ENCODE results near the gene AK1. TPM values are rescaled to one million over a fixed set of nuclear protein-coding genes. Genes with fewer than 3 reads are reported as not detected.
A peak's percentile ranks its signal among the peaks of the same experiment; 100 is the strongest.

Gene AK1
- total and polyA plus RNA-seq, 2 of the 13 experiments (the other 11 are each of a cell fraction or from before 2014, with no cell fraction given), result 19.1 to 32.8 TPM

DNA sequence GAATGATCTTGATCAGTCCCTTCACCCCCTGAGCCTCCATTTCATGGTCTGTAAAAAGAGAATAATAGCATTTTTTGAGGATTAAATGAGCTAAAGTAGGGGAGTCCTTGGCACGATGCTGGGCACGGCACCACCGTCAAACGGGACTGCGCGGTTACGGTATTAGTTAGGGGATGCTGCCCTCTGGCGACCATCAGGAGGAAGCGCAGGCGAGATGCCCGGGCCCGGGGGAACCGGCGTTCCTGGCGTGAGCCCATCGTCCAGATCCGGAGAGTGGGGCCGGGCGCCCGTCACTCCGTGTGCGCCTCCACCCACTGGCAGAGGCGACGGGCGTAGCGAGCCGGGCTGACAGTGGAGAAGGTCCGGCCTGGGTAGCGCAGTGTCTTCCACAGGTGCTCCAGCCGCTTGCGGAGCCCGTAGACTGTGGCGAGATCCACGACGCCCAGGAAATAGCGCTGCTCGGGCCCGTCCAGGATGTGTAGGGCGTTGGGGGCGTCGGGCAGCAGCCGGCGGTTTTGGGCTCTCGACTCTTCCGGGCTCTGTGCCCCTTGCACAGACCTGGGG, 44.2 kb upstream of the AK1 start (continued):
- TF ChIP-seq, protein P1, sequence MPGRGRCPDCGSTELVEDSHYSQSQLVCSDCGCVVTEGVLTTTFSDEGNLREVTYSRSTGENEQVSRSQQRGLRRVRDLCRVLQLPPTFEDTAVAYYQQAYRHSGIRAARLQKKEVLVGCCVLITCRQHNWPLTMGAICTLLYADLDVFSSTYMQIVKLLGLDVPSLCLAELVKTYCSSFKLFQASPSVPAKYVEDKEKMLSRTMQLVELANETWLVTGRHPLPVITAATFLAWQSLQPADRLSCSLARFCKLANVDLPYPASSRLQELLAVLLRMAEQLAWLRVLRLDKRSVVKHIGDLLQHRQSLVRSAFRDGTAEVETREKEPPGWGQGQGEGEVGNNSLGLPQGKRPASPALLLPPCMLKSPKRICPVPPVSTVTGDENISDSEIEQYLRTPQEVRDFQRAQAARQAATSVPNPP (CRISPR knock-in tag; IDR thresholded peaks at IDR 0.05), result no peak
- TF ChIP-seq GABPB1 (CRISPR knock-in tag; IDR thresholded peaks at IDR 0.05) (peak; percentile 44; the same call in 1 of the 2 replicates), ZMYM3 (CRISPR knock-in tag; IDR thresholded peaks at IDR 0.05) (0 out of 2 replicates have a peak, but pooled peaks have one; percentile 56), GABPA (IDR thresholded peaks at IDR 0.05; ENCODE audit: low read depth, low read length) (no peak), GABPA (CRISPR knock-in tag; IDR thresholded peaks at IDR 0.05; ENCODE audit: low read depth) (no peak), FOXA1 (IDR thresholded peaks at IDR 0.05) (no peak), FOXA1 (CRISPR knock-in tag; IDR thresholded peaks at IDR 0.05) (no peak), ZNF782 (CRISPR knock-in tag; IDR thresholded peaks at IDR 0.05; ENCODE audit: borderline replicate concordance) (0 out of 2 replicates have a peak, but pooled peaks have one; percentile 37), YEATS2 (CRISPR knock-in tag; IDR thresholded peaks at IDR 0.05; ENCODE audit: borderline replicate concordance) (peak; percentile 15; the same call in 1 of the 2 replicates), SMARCC2 (IDR thresholded peaks at IDR 0.05) (no peak), ZNF761 (CRISPR knock-in tag; conservative IDR thresholded peaks at IDR 0.05) (no peak), HNRNPL (IDR thresholded peaks at IDR 0.05; ENCODE audit: low read depth, low read length) (0 out of 2 replicates have a peak, but pooled peaks have one; percentile 18), ZNF143 (CRISPR knock-in tag; IDR thresholded peaks at IDR 0.05) (peak; percentile 39; the same call in 1 of the 2 replicates), ZFY (CRISPR knock-in tag; IDR thresholded peaks at IDR 0.05) (0 out of 2 replicates have a peak, but pooled peaks have one; percentile 23), ZNF749 (CRISPR knock-in tag; IDR thresholded peaks at IDR 0.05; ENCODE audit: borderline replicate concordance) (0 out of 2 replicates have a peak, but pooled peaks have one; percentile 31), ZNF292 (CRISPR knock-in tag; IDR thresholded peaks at IDR 0.05; ENCODE audit: borderline replicate concordance, low read depth) (no peak), TAF15 (IDR thresholded peaks at IDR 0.05; ENCODE audit: low read depth, low read length, poor library complexity, severe bottlenecking) (no peak), MXI1 (IDR thresholded peaks at IDR 0.05; ENCODE audit: borderline replicate concordance, low read depth, low read length) (peak; percentile 37; the same call in 1 of the 3 replicates), SOX5 (CRISPR knock-in tag; IDR thresholded peaks at IDR 0.05; ENCODE audit: borderline replicate concordance) (no peak), MYC (CRISPR knock-in tag; IDR thresholded peaks at IDR 0.05; ENCODE audit: borderline replicate concordance) (no peak; the same call in 1 of the 2 replicates), ZNF501 (CRISPR knock-in tag; IDR thresholded peaks at IDR 0.05) (peak; percentile 39; the same call in 1 of the 2 replicates), ZNF790 (CRISPR knock-in tag; IDR thresholded peaks at IDR 0.05; ENCODE audit: borderline replicate concordance) (no peak), ZSCAN29 (CRISPR knock-in tag; conservative IDR thresholded peaks at IDR 0.05) (no peak), ZNF44 (CRISPR knock-in tag; IDR thresholded peaks at IDR 0.05) (0 out of 2 replicates have a peak, but pooled peaks have one; percentile 35), CBFB (CRISPR knock-in tag; IDR thresholded peaks at IDR 0.05) (peak; percentile 35; the same call in 1 of the 2 replicates)
- TF ChIP-seq, protein P2, sequence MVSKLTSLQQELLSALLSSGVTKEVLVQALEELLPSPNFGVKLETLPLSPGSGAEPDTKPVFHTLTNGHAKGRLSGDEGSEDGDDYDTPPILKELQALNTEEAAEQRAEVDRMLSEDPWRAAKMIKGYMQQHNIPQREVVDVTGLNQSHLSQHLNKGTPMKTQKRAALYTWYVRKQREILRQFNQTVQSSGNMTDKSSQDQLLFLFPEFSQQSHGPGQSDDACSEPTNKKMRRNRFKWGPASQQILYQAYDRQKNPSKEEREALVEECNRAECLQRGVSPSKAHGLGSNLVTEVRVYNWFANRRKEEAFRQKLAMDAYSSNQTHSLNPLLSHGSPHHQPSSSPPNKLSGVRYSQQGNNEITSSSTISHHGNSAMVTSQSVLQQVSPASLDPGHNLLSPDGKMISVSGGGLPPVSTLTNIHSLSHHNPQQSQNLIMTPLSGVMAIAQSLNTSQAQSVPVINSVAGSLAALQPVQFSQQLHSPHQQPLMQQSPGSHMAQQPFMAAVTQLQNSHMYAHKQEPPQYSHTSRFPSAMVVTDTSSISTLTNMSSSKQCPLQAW (CRISPR knock-in tag; IDR thresholded peaks at IDR 0.05), result 0 out of 2 replicates have a peak, but pooled peaks have one; percentile 8
- TF ChIP-seq, protein P3, sequence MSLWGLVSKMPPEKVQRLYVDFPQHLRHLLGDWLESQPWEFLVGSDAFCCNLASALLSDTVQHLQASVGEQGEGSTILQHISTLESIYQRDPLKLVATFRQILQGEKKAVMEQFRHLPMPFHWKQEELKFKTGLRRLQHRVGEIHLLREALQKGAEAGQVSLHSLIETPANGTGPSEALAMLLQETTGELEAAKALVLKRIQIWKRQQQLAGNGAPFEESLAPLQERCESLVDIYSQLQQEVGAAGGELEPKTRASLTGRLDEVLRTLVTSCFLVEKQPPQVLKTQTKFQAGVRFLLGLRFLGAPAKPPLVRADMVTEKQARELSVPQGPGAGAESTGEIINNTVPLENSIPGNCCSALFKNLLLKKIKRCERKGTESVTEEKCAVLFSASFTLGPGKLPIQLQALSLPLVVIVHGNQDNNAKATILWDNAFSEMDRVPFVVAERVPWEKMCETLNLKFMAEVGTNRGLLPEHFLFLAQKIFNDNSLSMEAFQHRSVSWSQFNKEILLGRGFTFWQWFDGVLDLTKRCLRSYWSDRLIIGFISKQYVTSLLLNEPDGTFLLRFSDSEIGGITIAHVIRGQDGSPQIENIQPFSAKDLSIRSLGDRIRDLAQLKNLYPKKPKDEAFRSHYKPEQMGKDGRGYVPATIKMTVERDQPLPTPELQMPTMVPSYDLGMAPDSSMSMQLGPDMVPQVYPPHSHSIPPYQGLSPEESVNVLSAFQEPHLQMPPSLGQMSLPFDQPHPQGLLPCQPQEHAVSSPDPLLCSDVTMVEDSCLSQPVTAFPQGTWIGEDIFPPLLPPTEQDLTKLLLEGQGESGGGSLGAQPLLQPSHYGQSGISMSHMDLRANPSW (CRISPR knock-in tag; IDR thresholded peaks at IDR 0.05; ENCODE audit: borderline replicate concordance), result no peak

Measured in HepG2 (cell line).